Measurements from ENCODE around the gene CENPB. TPM values are rescaled to one million over a fixed set of nuclear protein-coding genes. Genes with fewer than 3 reads are reported as not detected.
A peak's percentile ranks its signal among the peaks of the same experiment; 100 is the strongest.

Gene CENPB
- total RNA-seq, 3 donors from 2014 or later, result 77.9 to 91.4 (median 89.2) TPM

DNA sequence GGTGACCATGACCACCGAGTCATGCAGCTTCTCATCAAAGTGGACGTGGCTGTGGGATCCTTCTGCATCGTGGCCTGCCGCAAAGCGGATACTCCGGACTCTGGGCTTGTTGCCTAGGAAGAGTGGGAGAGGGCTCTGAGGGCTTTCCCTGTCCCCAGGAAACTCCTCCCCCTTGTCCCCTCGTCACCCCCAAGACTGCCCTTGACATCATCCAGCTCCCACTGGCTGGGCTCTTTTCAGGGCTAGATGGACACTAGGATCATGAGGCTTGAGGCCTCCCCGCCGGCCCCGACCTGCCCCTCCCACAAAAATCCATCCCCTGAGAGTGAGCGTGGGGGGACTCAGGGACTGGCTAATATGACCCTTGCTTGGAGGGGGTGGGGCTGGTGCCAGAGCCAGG, 28.0 kb downstream of the CENPB start:
- Mint-ChIP-seq H3K27me3 (ENCODE audit: low read depth) (no peaks in the 10 kb centered on the region), H3K4me3 (no peak overlapping the region), H3K36me3 (ENCODE audit: insufficient read depth) (peaks cover 11% of the 10 kb centered on the region), H3K4me1 (ENCODE audit: low read depth) (no peaks in the 10 kb centered on the region), H3K9me3 (no peaks in the 10 kb centered on the region)
- DNase-seq, result no peak
- no peak for ATAC-seq

DNA sequence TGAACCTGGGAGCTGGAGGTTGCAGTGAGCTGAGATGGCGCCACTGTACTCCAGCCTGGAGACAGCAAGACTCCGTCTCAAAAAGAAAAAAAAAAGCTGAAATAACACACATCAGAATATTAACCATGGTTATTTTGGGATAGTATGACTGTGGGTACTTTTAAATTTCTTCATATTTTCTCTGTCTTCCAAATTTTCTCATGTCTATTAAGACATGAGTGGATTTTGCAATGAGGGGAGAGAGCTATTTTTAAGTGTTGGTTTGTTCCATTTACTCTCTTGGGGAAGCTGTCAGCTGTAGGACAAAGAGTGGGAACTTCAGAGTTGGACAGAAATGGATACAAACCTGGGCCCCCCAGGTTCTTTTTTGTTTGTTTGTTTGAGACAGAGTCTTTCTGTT, 29.3 kb downstream of the CENPB start:
- Mint-ChIP-seq H3K27me3 (ENCODE audit: low read depth) (no peaks in the 10 kb centered on the region), H3K36me3 (ENCODE audit: insufficient read depth) (peaks cover 11% of the 10 kb centered on the region), H3K4me3 (no peak overlapping the region), H3K9me3 (no peaks in the 10 kb centered on the region), H3K4me1 (ENCODE audit: low read depth) (peaks cover 6% of the 10 kb centered on the region)
- ATAC-seq (no peak), DNase-seq (no peak)

DNA sequence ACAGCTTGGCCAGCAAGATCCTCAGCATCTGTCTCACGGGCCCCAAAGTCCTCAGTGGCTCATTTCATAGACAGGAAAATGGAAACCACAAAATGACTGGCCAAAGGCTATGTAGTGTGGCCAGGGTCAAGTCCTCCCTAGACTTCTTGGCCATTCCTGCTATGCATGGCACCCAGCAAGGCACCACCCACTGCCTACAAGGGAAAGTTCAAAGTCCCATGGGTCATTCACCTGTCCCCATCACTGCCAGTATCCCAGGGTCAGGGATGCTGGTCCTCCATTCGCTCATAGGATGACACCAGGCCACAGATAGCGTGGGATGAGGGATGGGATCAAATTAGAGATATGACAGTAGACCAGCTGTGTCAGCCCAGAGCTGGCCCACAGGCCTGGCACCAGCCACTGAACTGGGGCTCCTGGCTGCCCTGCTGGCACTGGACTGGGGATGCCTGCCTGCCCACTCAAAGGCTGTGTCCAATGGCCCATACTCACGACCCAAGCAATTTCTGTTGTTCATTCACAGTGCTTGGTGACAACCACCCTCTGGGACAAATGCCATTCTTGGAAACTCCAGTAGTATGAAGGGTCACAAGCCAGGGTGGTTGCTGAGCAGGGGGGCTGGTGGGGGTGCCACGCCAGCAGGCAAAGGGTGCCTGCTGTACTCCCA, 30.6 kb downstream of the CENPB start:
- H3K4me1 Mint-ChIP-seq (ENCODE audit: low read depth), result peaks cover 10% of the 10 kb centered on the region
- peaks cover 7% of the 10 kb centered on the region for H3K36me3 Mint-ChIP-seq (ENCODE audit: insufficient read depth)
- no peak overlapping the region for H3K4me3 Mint-ChIP-seq
- H3K9me3 Mint-ChIP-seq, result no peaks in the 10 kb centered on the region
- no peak for ATAC-seq
- H3K27me3 Mint-ChIP-seq (ENCODE audit: low read depth), result no peaks in the 10 kb centered on the region
- no peak for DNase-seq

DNA sequence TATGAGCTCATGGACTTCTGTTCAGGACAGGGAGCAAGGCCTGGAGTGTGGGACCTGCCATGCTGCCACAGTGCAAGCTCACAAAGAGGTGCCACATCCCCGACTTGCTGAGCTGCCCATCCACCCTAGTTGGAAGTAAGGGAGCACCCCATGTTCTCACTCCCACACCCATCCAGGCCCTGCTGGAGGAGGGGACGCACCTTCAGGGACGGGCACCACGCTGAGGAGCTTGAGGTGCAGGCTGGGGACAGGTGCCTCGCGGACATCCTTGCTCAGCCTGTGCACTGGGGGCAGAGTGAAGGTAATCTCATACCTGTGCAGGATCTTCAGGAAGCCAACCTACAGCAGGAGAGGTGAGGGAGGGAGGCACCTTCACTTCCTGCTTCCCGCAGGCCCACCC, 31.3 kb downstream of the CENPB start:
- peaks cover 7% of the 10 kb centered on the region for H3K36me3 Mint-ChIP-seq (ENCODE audit: insufficient read depth)
- no peaks in the 10 kb centered on the region for H3K27me3 Mint-ChIP-seq (ENCODE audit: low read depth)
- DNase-seq (no peak), ATAC-seq (no peak)
- peaks cover 11% of the 10 kb centered on the region for H3K4me1 Mint-ChIP-seq (ENCODE audit: low read depth)
- H3K9me3 Mint-ChIP-seq, result no peaks in the 10 kb centered on the region
- no peak overlapping the region for H3K4me3 Mint-ChIP-seq

DNA sequence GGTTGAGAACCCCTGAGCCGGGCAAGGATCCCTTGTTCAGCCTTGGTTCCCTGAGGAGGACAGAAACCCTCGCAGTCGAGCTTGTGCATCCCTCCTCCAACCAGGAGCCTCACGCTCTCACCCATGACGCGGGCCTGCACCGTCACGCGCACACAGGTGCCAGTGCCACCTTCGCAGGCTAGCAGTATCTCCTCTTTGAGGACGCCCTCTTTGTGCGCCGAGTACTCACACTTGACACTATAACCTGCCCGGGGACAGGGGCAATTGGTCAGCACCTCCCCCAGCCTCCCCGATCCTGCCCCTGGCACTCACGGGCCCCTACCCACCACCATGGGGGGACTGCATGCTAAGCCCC, 32.3 kb downstream of the CENPB start:
- Mint-ChIP-seq H3K9me3 (no peaks in the 10 kb centered on the region), H3K4me1 (ENCODE audit: low read depth) (peaks cover 11% of the 10 kb centered on the region), H3K27me3 (ENCODE audit: low read depth) (no peaks in the 10 kb centered on the region), H3K36me3 (ENCODE audit: insufficient read depth) (peaks cover 7% of the 10 kb centered on the region), H3K4me3 (peak overlapping the region; percentile 24)
- no peak for ATAC-seq
- DNase-seq, result no peak

DNA sequence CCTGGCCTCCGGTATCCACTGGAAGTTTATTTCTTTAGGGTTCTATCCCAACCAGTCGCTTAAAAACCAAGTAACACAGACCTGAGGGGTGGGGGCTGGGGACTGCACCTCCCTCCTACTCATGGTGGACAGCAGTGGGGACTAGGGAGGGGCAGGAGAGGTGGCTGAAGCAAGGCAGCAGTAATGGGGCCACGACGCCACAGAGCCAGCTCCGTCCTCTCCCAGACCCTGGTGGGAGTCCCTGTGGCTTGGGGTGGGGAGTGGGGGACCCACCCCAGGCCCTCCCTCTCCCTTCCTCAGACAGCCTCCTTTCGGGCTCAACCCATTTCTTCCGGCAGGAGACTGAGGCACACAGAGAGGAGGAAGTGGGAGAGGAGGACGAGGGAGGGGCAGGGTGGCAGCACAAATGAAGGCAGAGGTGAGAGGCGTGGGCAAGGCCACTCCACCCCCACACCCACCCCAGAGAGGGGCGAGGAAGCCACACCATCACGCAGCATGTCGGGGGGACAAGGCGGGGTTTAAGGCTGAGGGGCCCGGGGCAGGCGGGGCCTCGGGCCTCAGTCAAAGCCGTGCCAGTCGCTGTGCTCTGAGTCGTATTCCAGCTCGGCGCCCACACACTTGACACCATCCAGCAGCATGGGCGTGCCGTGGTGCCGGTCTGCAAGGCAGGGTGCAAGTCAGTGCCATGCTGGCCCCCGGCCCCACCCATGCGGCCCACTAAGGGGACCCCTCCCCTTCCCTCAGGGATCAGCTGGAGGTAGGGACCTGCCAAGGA, 32.9 kb downstream of the CENPB start:
- H3K27me3 Mint-ChIP-seq (ENCODE audit: low read depth), result no peaks in the 10 kb centered on the region
- peaks cover 11% of the 10 kb centered on the region for H3K4me1 Mint-ChIP-seq (ENCODE audit: low read depth)
- no peak overlapping the region for H3K4me3 Mint-ChIP-seq
- no peaks in the 10 kb centered on the region for H3K9me3 Mint-ChIP-seq
- H3K36me3 Mint-ChIP-seq (ENCODE audit: insufficient read depth), result peaks cover 7% of the 10 kb centered on the region
- DNase-seq (no peak), ATAC-seq (no peak)

DNA sequence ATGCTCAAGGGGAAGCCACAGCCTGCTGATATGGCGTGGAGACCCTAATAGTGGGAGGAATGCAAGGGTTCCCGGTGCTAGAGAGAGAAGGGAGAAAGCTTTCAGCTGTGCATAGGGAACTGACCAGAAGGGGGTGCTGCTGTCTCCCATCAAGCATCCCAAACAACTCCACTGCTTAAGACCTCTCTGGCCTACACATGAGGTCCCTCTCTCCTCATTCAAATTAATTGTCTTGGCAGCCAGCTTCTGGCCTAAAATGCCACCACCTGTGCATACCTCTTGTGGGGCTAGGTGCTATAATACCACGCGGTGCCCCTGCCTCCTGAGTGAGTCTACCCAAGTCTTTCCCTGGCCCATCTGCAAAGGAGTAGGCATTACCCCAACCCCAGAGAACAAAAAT, 33.4 kb downstream of the CENPB start:
- no peaks in the 10 kb centered on the region for H3K9me3 Mint-ChIP-seq
- H3K4me3 Mint-ChIP-seq, result no peak overlapping the region
- H3K36me3 Mint-ChIP-seq (ENCODE audit: insufficient read depth), result peaks cover 3% of the 10 kb centered on the region
- no peaks in the 10 kb centered on the region for H3K27me3 Mint-ChIP-seq (ENCODE audit: low read depth)
- DNase-seq (peak; percentile 50), ATAC-seq (peak; percentile 47 to 55)
- H3K4me1 Mint-ChIP-seq (ENCODE audit: low read depth), result peaks cover 11% of the 10 kb centered on the region

DNA sequence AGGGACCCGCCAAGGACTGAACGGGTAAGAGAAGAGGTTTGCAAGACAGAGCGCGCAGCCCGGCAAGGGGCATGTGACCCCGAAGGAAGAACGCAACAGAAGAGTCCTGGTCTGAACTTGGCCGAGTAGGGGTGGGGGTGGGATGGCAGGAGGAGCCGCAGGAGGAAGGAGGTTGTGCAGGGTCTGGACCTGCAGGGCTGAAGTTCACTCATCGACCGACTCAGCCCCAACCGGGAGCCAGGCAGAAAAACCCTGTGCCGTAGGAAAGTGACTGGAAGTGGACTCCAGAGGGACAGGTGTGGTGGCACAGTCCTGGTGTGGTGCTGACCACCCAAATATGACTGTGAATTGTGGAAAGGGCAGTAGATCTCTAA, 34.2 kb downstream of the CENPB start:
- H3K27me3 Mint-ChIP-seq (ENCODE audit: low read depth), result peaks cover under 1% of the 10 kb centered on the region
- no peaks in the 10 kb centered on the region for H3K9me3 Mint-ChIP-seq
- peak overlapping the region; percentile 65 for H3K4me3 Mint-ChIP-seq
- DNase-seq (no peak), ATAC-seq (no peak)
- peaks cover 1% of the 10 kb centered on the region for H3K36me3 Mint-ChIP-seq (ENCODE audit: insufficient read depth)
- H3K4me1 Mint-ChIP-seq (ENCODE audit: low read depth), result peaks cover 11% of the 10 kb centered on the region

DNA sequence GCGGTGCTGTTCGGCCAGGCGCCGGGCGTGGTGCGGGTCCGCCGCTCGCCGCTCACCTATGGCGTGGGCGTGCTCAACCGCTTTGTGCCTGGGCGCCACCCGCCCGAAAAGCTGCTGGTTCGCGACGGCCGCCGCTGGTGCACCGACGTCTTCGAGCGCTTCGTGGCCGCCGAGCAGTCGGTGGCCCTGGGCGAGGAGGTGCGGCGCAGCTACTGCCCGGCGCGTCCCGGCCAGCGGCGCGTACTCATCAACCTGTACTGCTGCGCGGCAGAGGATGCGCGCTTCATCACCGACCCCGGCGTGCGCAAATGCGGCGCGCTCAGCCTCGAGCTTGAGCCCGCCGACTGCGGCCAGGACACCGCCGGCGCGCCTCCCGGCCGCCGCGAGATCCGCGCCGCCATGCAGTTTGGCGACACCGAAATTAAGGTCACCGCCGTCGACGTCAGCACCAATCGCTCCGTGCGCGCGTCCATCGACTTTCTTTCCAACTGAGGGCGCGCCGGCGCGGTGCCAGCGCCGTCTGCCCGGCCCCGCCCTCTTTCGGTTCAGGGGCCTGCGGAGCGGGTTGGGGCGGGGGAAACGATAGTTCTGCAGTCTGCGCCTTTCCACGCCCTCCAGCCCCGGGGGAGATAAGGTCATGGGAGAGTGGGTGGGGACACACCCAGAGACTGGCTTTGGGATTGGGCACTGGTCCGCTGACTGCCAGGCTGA, 34.7 kb downstream of the CENPB start:
- Mint-ChIP-seq H3K4me3 (peak overlapping the region; percentile 65), H3K9me3 (no peaks in the 10 kb centered on the region), H3K36me3 (ENCODE audit: insufficient read depth) (no peaks in the 10 kb centered on the region), H3K27me3 (ENCODE audit: low read depth) (peaks cover 4% of the 10 kb centered on the region), H3K4me1 (ENCODE audit: low read depth) (peaks cover 11% of the 10 kb centered on the region)
- peak; percentile 57 for ATAC-seq
- peak; percentile 26 for DNase-seq

DNA sequence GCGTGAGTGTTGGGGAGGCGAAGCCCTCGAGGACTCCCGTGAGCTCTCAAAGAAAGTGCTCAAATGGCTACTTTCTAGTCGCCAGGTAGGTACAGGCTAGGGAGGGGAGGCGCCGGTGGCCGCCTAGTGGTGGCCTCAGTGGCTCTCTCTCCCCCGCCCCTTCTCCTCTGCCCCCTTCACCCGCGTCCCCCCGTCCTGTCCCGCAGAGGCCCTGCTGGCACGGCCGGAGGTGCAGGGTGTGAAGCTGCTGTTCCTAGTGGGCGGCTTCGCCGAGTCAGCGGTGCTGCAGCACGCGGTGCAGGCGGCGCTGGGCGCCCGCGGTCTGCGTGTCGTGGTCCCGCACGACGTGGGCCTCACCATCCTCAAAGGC, 35.2 kb downstream of the CENPB start:
- Mint-ChIP-seq H3K27me3 (ENCODE audit: low read depth) (peaks cover 9% of the 10 kb centered on the region), H3K4me1 (ENCODE audit: low read depth) (peaks cover 11% of the 10 kb centered on the region), H3K4me3 (no peak overlapping the region), H3K9me3 (no peaks in the 10 kb centered on the region), H3K36me3 (ENCODE audit: insufficient read depth) (no peaks in the 10 kb centered on the region)
- ATAC-seq, result no peak
- no peak for DNase-seq

DNA sequence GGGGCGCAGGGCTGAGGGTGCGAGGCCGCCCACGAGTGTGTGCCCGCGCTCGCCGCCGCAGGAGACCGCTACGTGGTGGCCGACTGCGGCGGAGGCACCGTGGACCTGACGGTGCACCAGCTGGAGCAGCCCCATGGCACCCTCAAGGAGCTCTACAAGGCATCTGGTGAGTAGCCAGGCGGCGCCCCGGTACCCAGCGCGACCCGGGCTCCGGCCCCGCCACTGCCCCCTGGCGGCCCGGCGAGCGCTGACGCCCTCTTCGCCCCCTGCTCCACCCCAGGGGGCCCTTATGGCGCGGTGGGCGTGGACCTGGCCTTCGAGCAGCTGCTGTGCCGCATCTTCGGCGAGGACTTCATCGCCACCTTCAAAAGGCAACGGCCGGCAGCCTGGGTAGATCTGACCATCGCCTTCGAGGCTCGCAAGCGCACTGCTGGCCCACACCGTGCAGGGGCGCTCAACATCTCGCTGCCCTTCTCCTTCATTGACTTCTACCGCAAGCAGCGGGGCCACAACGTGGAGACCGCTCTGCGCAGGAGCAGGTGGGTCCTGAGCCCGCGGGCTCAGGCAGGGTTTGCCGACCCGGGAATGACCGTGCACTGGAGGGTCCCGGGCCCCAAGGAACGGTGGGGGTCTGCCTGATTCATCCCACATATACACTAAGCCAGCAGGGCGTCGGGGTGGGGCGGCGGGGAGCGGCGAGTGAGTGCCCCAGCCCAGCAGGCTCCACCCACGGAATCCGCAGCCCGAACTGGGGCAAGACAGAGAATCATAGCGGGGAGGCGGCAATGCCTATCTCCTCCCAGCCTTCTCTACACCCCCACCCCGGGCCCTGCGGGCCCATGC, 36.6 kb downstream of the CENPB start:
- ATAC-seq (peak; percentile 33 to 41), DNase-seq (no peak)
- Mint-ChIP-seq H3K36me3 (ENCODE audit: insufficient read depth) (no peaks in the 10 kb centered on the region), H3K4me1 (ENCODE audit: low read depth) (peaks cover 13% of the 10 kb centered on the region), H3K27me3 (ENCODE audit: low read depth) (peaks cover 14% of the 10 kb centered on the region), H3K4me3 (no peak overlapping the region), H3K9me3 (no peaks in the 10 kb centered on the region)

DNA sequence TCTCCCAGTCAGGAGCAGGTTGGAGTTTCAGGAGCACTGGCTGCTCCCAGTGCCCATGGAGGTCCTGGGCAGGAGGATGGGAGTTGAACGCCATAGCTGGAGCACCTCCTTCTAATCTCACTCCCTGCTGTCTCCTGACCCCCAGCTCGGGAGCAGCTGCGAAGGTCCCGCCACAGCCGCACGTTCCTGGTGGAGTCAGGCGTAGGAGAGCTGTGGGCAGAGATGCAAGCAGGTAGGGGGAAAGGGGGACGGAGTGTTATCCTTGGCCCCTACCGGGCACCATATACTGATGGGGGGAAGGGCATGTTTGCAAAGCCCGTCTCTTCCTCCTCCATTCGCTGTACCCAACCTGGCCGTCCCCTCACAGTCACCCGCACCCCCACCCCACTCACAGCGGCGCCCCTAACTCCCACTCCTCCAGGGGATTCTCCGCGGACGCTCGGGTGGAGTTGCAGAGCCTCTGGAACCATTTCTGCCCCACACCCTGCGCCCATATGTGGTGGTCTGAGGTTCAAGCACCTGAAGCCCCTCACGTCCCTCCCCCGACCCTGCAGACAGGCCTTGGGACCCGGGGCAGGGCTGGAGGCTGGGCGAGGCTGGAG, 37.4 kb downstream of the CENPB start:
- no peaks in the 10 kb centered on the region for H3K36me3 Mint-ChIP-seq (ENCODE audit: insufficient read depth)
- H3K4me3 Mint-ChIP-seq, result no peak overlapping the region
- no peaks in the 10 kb centered on the region for H3K9me3 Mint-ChIP-seq
- peaks cover 19% of the 10 kb centered on the region for H3K27me3 Mint-ChIP-seq (ENCODE audit: low read depth)
- ATAC-seq (no peak), DNase-seq (no peak)
- peaks cover 21% of the 10 kb centered on the region for H3K4me1 Mint-ChIP-seq (ENCODE audit: low read depth)

DNA sequence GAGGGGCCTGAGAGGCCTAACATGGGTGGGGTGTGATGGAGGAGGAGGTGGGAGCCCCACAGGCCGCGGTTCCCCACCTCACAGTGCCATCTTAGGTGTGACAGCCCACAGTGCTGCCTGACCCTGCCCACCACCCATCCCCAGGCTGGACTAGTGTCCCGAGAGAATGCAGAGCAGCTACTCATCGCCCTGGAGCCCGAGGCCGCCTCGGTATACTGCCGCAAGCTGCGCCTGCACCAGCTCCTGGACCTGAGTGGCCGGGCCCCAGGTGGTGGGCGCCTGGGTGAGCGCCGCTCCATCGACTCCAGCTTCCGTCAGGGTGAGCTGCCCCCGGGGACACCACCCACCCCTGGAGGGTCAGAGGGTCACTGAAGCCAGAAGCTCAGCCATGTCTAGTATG, 38.5 kb downstream of the CENPB start:
- Mint-ChIP-seq H3K4me1 (ENCODE audit: low read depth) (peaks cover 21% of the 10 kb centered on the region), H3K9me3 (no peaks in the 10 kb centered on the region), H3K27me3 (ENCODE audit: low read depth) (peaks cover 19% of the 10 kb centered on the region), H3K36me3 (ENCODE audit: insufficient read depth) (no peaks in the 10 kb centered on the region), H3K4me3 (no peak overlapping the region)
- ATAC-seq (no peak), DNase-seq (no peak)

DNA sequence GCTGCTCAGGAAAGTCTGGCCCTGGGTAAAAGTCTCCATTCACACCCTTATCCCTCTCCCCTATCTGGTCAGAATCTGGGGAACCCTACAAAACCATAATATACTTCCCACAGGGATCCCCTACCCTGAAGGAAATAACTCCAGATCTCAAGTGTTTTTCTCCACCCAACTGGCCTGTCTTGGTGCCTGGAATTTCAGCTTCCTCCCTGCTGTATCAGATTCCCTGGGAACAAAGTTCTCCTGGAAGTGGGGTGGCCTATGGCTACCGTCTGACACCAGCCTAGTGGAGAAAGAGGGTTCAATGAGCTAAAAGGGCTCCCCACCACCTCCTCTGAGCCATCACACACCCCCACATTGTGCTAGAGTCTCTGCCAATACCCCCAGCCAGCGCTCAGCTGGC, 39.1 kb downstream of the CENPB start:
- Mint-ChIP-seq H3K27me3 (ENCODE audit: low read depth) (peaks cover 19% of the 10 kb centered on the region), H3K4me1 (ENCODE audit: low read depth) (peaks cover 17% of the 10 kb centered on the region), H3K4me3 (no peak overlapping the region), H3K9me3 (no peaks in the 10 kb centered on the region), H3K36me3 (ENCODE audit: insufficient read depth) (no peaks in the 10 kb centered on the region)
- DNase-seq, result no peak
- ATAC-seq, result no peak
